Peyer's patch (tissue), 4 donors: ENCODE data around the gene GHRL.

Source experiments
- POLR2A ChIP-seq, 2 donors: fragments of 450-650 bp; IDR thresholded peaks; one replicate each; pipeline ENCODE4 v1.5.1; 2017; ENCODE audit warnings: antibody characterized with exemption in 2 of 2, mild to moderate bottlenecking in 2 of 2, moderate library complexity in 2 of 2
- TF ChIP-seq, protein P1 (sequence below), 6 experiments: fragments of 450-650 bp in 4 of 6; fragments of 200-600 bp in 2 of 6; sonication (generic) in 1 of 6; IDR thresholded peaks; one replicate each; pipeline ENCODE4 v1.5.1; 2017 to 2019; ENCODE audit warnings: antibody characterized with exemption in 6 of 6, mild to moderate bottlenecking in 3 of 6, moderate library complexity in 1 of 6

DNA sequence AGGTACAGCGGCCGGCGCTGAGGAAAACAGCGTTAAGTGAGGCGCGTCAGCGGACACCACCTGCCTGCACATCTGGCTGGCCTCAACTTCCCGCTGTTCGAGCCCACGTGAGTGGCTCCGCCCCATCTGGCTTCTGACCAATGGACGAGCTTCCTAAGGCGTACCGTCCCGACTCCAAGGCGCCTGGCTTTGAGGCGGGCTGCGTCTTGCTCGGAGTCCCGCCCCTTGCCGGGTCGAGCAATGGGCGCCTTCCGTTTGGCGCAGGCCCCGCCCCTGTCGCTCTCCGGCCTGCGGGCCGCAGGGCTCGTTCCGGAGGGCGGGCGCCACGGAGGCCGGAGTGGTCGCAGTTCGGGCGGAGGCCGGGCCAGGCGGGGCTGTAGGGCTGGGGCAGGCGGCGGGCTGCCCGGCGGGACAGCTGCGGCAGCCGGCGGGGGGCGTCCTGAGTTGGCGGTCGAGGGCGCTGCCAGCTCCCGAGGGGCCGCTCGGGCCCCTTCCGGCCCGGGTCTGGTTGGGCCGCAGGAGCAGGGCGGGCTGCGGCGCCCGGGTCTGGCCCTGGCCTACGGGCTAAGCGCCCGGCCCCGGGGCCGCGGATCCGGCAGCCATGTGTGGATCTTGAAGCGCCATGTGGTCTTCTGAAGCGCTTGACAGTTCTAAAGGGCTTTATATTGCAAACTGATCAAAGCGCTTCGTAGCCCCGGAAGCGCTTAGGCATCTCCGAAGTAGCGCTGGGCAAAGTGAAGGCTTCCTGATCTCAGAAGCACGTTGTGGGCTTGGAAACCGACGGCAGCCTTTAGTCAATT is 44.4 kb downstream of the GHRL start, which contains the start of gene TATDN2:
- peak; percentile 71 to 88 for TF ChIP-seq POLR2A (IDR thresholded peaks at IDR 0.05)
- TF ChIP-seq, protein P1, sequence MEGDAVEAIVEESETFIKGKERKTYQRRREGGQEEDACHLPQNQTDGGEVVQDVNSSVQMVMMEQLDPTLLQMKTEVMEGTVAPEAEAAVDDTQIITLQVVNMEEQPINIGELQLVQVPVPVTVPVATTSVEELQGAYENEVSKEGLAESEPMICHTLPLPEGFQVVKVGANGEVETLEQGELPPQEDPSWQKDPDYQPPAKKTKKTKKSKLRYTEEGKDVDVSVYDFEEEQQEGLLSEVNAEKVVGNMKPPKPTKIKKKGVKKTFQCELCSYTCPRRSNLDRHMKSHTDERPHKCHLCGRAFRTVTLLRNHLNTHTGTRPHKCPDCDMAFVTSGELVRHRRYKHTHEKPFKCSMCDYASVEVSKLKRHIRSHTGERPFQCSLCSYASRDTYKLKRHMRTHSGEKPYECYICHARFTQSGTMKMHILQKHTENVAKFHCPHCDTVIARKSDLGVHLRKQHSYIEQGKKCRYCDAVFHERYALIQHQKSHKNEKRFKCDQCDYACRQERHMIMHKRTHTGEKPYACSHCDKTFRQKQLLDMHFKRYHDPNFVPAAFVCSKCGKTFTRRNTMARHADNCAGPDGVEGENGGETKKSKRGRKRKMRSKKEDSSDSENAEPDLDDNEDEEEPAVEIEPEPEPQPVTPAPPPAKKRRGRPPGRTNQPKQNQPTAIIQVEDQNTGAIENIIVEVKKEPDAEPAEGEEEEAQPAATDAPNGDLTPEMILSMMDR (IDR thresholded peaks at IDR 0.05), result no peak
